ENCODE data around the gene TATDN2.

The TATDN2 gene

DNA sequence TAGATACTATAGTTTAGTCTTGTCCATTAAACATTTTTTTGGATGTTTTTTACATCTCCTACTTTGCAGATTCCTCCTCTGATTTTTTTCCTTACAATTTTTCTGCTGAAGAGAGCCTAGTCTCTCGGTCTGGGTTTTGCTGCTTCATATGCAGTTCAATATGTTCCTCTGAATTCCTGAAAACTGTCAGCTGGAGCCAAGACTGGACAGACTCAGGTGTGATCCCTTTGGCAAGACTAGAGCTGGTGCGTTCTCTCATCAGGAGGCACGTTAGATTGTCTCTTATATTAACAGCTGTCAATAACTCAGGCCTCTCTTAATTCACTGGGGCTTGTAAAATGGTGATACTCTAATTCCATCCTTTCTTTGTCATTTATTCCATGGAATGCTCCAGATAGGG lies 57.9 kb downstream of the TATDN2 start:
- no CpG with 5 or more reads among the region's 3 CpGs for WGBS (ENCODE audit: extremely low coverage, insufficient coverage, low lambda C conversion rate)
- Histone ChIP-seq H4K5ac (ENCODE audit: low read length) (no peak overlapping the region), H3K4me1 (ENCODE audit: control insufficient read depth, low read depth, low read length) (no peaks in the 10 kb centered on the region), H2BK120ac (ENCODE audit: low read depth, low read length) (no peak overlapping the region), H3K36me3 (ENCODE audit: control insufficient read depth, insufficient read depth, low read length) (peaks cover 24% of the 10 kb centered on the region), H3K9ac (ENCODE audit: low read length) (no peak overlapping the region), H2AK5ac (ENCODE audit: low read length) (no peak overlapping the region), H3K23ac (ENCODE audit: low read length) (no peak overlapping the region), H4K8ac (ENCODE audit: low read depth, low read length) (no peak overlapping the region), H2BK15ac (replicated peaks; ENCODE audit: low read depth) (no peak overlapping the region), H3K4me2 (ENCODE audit: low read length) (no peak overlapping the region), H3K56ac (ENCODE audit: low read length) (no peak overlapping the region), H3K4ac (ENCODE audit: low read depth, low read length) (no peak overlapping the region), H3K4me3 (ENCODE audit: low read length) (no peak overlapping the region), H3K79me2 (ENCODE audit: control insufficient read depth, insufficient read depth, low read length) (no peaks in the 10 kb centered on the region), H3K18ac (ENCODE audit: low read length) (no peak overlapping the region), H3K79me1 (ENCODE audit: low read length) (no peaks in the 10 kb centered on the region), H2BK5ac (ENCODE audit: low read length) (no peak overlapping the region), H3K27ac (ENCODE audit: low read depth, low read length) (no peak overlapping the region), H3K27me3 (ENCODE audit: insufficient read depth, low read length, poor library complexity) (no peaks in the 10 kb centered on the region)
- DNase-seq, result no peak

DNA sequence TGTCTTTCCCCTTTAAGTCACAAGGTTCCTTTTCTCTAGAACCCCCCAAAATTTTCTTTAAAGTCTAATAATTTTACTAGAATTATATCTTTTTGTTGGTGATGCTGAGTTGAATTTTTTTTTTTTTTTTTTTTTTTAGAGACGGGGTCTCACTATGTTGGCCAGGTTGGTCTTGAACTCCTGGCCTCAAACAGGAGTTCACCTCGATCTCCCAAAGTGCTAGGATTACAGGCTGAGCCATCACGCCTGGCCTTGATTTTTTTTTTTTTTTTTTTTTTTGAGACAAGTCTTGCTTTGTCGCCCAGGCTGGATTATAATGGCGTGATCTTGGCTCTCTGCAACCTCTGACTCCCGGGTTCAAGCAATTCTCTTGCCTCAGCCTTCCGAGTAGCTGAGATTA lies 60.4 kb downstream of the TATDN2 start:
- no peak overlapping the region for H3K27ac ChIP-seq (ENCODE audit: low read depth, low read length)
- H4K5ac ChIP-seq (ENCODE audit: low read length), result no peak overlapping the region
- no peak overlapping the region for H3K4me2 ChIP-seq (ENCODE audit: low read length)
- H2BK5ac ChIP-seq (ENCODE audit: low read length), result no peak overlapping the region
- WGBS (ENCODE audit: extremely low coverage, insufficient coverage, low lambda C conversion rate), result no CpG with 5 or more reads among the region's 7 CpGs
- no peaks in the 10 kb centered on the region for H3K79me1 ChIP-seq (ENCODE audit: low read length)
- no peak overlapping the region for H3K56ac ChIP-seq (ENCODE audit: low read length)
- no peak for DNase-seq
- H3K4me1 ChIP-seq (ENCODE audit: control insufficient read depth, low read depth, low read length), result no peaks in the 10 kb centered on the region
- no peak overlapping the region for H3K9ac ChIP-seq (ENCODE audit: low read length)
- no peak overlapping the region for H4K8ac ChIP-seq (ENCODE audit: low read depth, low read length)
- H3K18ac ChIP-seq (ENCODE audit: low read length), result no peak overlapping the region
- no peak overlapping the region for H2BK15ac ChIP-seq (replicated peaks; ENCODE audit: low read depth)
- H2AK5ac ChIP-seq (ENCODE audit: low read length), result no peak overlapping the region
- H2BK120ac ChIP-seq (ENCODE audit: low read depth, low read length), result no peak overlapping the region
- H3K27me3 ChIP-seq (ENCODE audit: insufficient read depth, low read length, poor library complexity), result no peaks in the 10 kb centered on the region
- H3K4ac ChIP-seq (ENCODE audit: low read depth, low read length), result no peak overlapping the region
- no peak overlapping the region for H3K4me3 ChIP-seq (ENCODE audit: low read length)
- no peaks in the 10 kb centered on the region for H3K79me2 ChIP-seq (ENCODE audit: control insufficient read depth, insufficient read depth, low read length)
- H3K23ac ChIP-seq (ENCODE audit: low read length), result no peak overlapping the region
- H3K36me3 ChIP-seq (ENCODE audit: control insufficient read depth, insufficient read depth, low read length), result peaks cover 28% of the 10 kb centered on the region

DNA sequence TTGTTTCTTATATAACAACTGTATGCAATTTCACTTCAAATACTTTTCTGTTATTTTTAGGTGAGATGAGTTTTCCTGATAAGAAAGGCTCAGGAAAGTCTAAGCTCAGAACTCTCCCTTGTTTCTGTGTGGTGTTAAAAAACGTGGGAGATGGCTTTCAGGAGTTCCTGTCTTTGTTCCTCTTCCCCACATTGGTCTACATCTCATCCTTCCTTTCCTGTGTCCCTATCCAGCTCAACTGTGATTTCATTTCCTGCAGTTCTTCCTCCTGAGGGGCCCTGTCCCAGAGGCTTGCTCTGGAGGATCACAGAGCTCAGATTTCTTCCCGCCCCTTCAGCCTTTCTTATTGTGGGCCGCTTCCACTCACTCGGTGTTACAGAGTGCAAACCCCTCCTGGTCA lies 61.5 kb downstream of the TATDN2 start:
- H3K4me1 ChIP-seq (ENCODE audit: control insufficient read depth, low read depth, low read length), result no peaks in the 10 kb centered on the region
- no peak overlapping the region for H2AK5ac ChIP-seq (ENCODE audit: low read length)
- no peak overlapping the region for H3K4ac ChIP-seq (ENCODE audit: low read depth, low read length)
- H4K5ac ChIP-seq (ENCODE audit: low read length), result no peak overlapping the region
- no peak overlapping the region for H3K9ac ChIP-seq (ENCODE audit: low read length)
- H3K4me3 ChIP-seq (ENCODE audit: low read length), result no peak overlapping the region
- H3K56ac ChIP-seq (ENCODE audit: low read length), result no peak overlapping the region
- H3K23ac ChIP-seq (ENCODE audit: low read length), result no peak overlapping the region
- H3K4me2 ChIP-seq (ENCODE audit: low read length), result no peak overlapping the region
- H4K8ac ChIP-seq (ENCODE audit: low read depth, low read length), result no peak overlapping the region
- WGBS (ENCODE audit: extremely low coverage, insufficient coverage, low lambda C conversion rate), result no CpG with 5 or more reads among the region's 4 CpGs
- H3K36me3 ChIP-seq (ENCODE audit: control insufficient read depth, insufficient read depth, low read length), result peaks cover 21% of the 10 kb centered on the region
- H2BK120ac ChIP-seq (ENCODE audit: low read depth, low read length), result no peak overlapping the region
- H3K27me3 ChIP-seq (ENCODE audit: insufficient read depth, low read length, poor library complexity), result no peaks in the 10 kb centered on the region
- H3K18ac ChIP-seq (ENCODE audit: low read length), result no peak overlapping the region
- H3K27ac ChIP-seq (ENCODE audit: low read depth, low read length), result no peak overlapping the region
- no peaks in the 10 kb centered on the region for H3K79me2 ChIP-seq (ENCODE audit: control insufficient read depth, insufficient read depth, low read length)
- peak; percentile 23 for DNase-seq
- H2BK5ac ChIP-seq (ENCODE audit: low read length), result no peak overlapping the region
- no peaks in the 10 kb centered on the region for H3K79me1 ChIP-seq (ENCODE audit: low read length)
- no peak overlapping the region for H2BK15ac ChIP-seq (replicated peaks; ENCODE audit: low read depth)

DNA sequence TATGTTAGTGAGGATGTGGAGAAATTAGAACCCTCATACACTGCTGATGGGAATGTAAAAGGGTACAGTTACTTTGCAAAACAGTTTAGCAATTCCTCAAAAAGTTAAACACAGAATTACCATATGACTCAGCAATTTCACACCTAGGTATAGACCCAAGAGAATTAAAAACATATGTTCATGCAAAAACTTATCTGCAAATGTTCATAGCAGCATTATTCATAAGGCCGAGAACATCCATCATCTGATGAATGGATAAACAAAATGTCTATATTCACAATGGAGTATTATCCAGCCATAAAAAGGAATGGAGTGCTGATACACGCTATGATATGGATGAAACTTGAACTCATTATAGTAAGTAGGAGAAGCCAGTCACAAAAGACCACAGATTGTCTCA lies 62.3 kb downstream of the TATDN2 start:
- Histone ChIP-seq H3K27me3 (ENCODE audit: insufficient read depth, low read length, poor library complexity) (no peaks in the 10 kb centered on the region), H2AK5ac (ENCODE audit: low read length) (no peak overlapping the region), H2BK5ac (ENCODE audit: low read length) (no peak overlapping the region), H3K9ac (ENCODE audit: low read length) (no peak overlapping the region), H3K79me2 (ENCODE audit: control insufficient read depth, insufficient read depth, low read length) (no peaks in the 10 kb centered on the region), H4K5ac (ENCODE audit: low read length) (no peak overlapping the region), H3K79me1 (ENCODE audit: low read length) (no peaks in the 10 kb centered on the region), H3K4ac (ENCODE audit: low read depth, low read length) (no peak overlapping the region), H3K36me3 (ENCODE audit: control insufficient read depth, insufficient read depth, low read length) (peaks cover 15% of the 10 kb centered on the region), H3K56ac (ENCODE audit: low read length) (no peak overlapping the region), H3K4me3 (ENCODE audit: low read length) (no peak overlapping the region), H3K18ac (ENCODE audit: low read length) (no peak overlapping the region), H3K27ac (ENCODE audit: low read depth, low read length) (no peak overlapping the region), H3K4me2 (ENCODE audit: low read length) (no peak overlapping the region), H3K4me1 (ENCODE audit: control insufficient read depth, low read depth, low read length) (no peaks in the 10 kb centered on the region), H4K8ac (ENCODE audit: low read depth, low read length) (no peak overlapping the region), H3K23ac (ENCODE audit: low read length) (no peak overlapping the region), H2BK120ac (ENCODE audit: low read depth, low read length) (no peak overlapping the region), H2BK15ac (replicated peaks; ENCODE audit: low read depth) (no peak overlapping the region)
- DNase-seq, result no peak
- WGBS (ENCODE audit: extremely low coverage, insufficient coverage, low lambda C conversion rate), result no CpG with 5 or more reads among the region's 2 CpGs

DNA sequence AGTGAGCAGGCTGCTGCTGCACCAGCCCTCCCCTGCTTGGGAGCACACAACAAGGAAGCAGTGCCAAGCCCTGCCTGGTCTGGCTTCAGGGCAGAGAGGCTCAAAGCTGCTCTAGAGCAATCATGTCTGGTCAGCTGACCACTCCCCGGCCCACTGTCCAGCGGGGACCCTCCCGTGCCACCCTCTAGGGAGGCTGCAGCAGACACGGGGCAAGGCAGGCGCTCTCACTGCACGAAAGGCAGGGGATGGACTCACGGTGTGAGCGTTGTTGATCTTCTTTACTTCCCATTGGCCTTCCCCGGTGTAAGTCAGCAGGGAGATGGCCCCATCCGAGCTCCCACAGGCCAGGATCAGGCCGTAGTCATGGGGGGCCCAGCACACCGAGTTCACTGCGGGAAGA lies 63.5 kb downstream of the TATDN2 start:
- Histone ChIP-seq H2BK120ac (ENCODE audit: low read depth, low read length) (no peak overlapping the region), H2BK5ac (ENCODE audit: low read length) (no peak overlapping the region), H3K27ac (ENCODE audit: low read depth, low read length) (no peak overlapping the region), H3K79me2 (ENCODE audit: control insufficient read depth, insufficient read depth, low read length) (no peaks in the 10 kb centered on the region), H3K27me3 (ENCODE audit: insufficient read depth, low read length, poor library complexity) (no peaks in the 10 kb centered on the region), H3K23ac (ENCODE audit: low read length) (no peak overlapping the region), H4K8ac (ENCODE audit: low read depth, low read length) (no peak overlapping the region), H3K4me1 (ENCODE audit: control insufficient read depth, low read depth, low read length) (no peaks in the 10 kb centered on the region), H2AK5ac (ENCODE audit: low read length) (no peak overlapping the region), H3K79me1 (ENCODE audit: low read length) (no peaks in the 10 kb centered on the region), H3K4me3 (ENCODE audit: low read length) (no peak overlapping the region), H4K5ac (ENCODE audit: low read length) (no peak overlapping the region), H3K4me2 (ENCODE audit: low read length) (no peak overlapping the region), H3K9ac (ENCODE audit: low read length) (no peak overlapping the region), H3K18ac (ENCODE audit: low read length) (no peak overlapping the region), H3K36me3 (ENCODE audit: control insufficient read depth, insufficient read depth, low read length) (peaks cover 16% of the 10 kb centered on the region), H3K4ac (ENCODE audit: low read depth, low read length) (no peak overlapping the region), H3K56ac (ENCODE audit: low read length) (no peak overlapping the region), H2BK15ac (replicated peaks; ENCODE audit: low read depth) (no peak overlapping the region)
- WGBS (ENCODE audit: extremely low coverage, insufficient coverage, low lambda C conversion rate), result no CpG with 5 or more reads among the region's 13 CpGs
- DNase-seq, result no peak

DNA sequence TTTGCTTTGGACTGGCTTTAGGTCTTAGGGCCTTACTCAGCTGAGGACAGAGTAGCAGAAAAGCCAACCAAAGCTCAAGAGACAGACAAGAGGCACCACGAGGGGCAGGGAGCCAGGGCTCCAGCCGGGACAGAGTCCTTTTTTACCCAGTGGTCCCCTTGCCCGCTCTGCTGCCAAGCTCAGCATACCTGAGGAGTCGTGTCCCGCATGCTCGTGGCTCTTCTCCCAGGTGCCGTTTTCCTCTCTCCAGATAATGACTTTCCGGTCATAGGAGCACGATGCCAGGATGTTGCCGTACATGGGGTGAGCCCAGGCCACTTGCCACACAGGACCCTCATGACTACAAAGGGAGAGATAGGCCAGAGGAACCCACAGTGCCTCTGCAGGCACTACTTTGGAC lies 64.1 kb downstream of the TATDN2 start:
- Histone ChIP-seq H3K79me2 (ENCODE audit: control insufficient read depth, insufficient read depth, low read length) (no peaks in the 10 kb centered on the region), H3K4me2 (ENCODE audit: low read length) (no peak overlapping the region), H3K4me1 (ENCODE audit: control insufficient read depth, low read depth, low read length) (no peaks in the 10 kb centered on the region), H3K56ac (ENCODE audit: low read length) (no peak overlapping the region), H4K8ac (ENCODE audit: low read depth, low read length) (no peak overlapping the region), H3K18ac (ENCODE audit: low read length) (no peak overlapping the region), H3K4ac (ENCODE audit: low read depth, low read length) (no peak overlapping the region), H3K4me3 (ENCODE audit: low read length) (no peak overlapping the region), H3K9ac (ENCODE audit: low read length) (no peak overlapping the region), H3K27me3 (ENCODE audit: insufficient read depth, low read length, poor library complexity) (no peaks in the 10 kb centered on the region), H2BK5ac (ENCODE audit: low read length) (no peak overlapping the region), H2BK120ac (ENCODE audit: low read depth, low read length) (no peak overlapping the region), H3K27ac (ENCODE audit: low read depth, low read length) (no peak overlapping the region), H2AK5ac (ENCODE audit: low read length) (no peak overlapping the region), H3K36me3 (ENCODE audit: control insufficient read depth, insufficient read depth, low read length) (peaks cover 16% of the 10 kb centered on the region), H4K5ac (ENCODE audit: low read length) (no peak overlapping the region), H2BK15ac (replicated peaks; ENCODE audit: low read depth) (no peak overlapping the region), H3K79me1 (ENCODE audit: low read length) (peaks cover 2% of the 10 kb centered on the region), H3K23ac (ENCODE audit: low read length) (no peak overlapping the region)
- no peak for DNase-seq
- no CpG with 5 or more reads among the region's 10 CpGs for WGBS (ENCODE audit: extremely low coverage, insufficient coverage, low lambda C conversion rate)

Data from mesendoderm (in vitro differentiated cells).